DLD1 (cell line): ENCODE results near the gene IGFL1.
"Not testable (repeated sequence)": the region's sequence is repeated elsewhere in the genome, so short reads cannot be mapped to it uniquely, and the experiment has no call there.

Source experiments
- in situ Hi-C: cut with HindIII; loops from 2 replicates; pipeline ENCODE4 v1.10.0; 2017; ENCODE audit warnings: low sequenced_read_pairs

The IGFL1 gene

DNA sequence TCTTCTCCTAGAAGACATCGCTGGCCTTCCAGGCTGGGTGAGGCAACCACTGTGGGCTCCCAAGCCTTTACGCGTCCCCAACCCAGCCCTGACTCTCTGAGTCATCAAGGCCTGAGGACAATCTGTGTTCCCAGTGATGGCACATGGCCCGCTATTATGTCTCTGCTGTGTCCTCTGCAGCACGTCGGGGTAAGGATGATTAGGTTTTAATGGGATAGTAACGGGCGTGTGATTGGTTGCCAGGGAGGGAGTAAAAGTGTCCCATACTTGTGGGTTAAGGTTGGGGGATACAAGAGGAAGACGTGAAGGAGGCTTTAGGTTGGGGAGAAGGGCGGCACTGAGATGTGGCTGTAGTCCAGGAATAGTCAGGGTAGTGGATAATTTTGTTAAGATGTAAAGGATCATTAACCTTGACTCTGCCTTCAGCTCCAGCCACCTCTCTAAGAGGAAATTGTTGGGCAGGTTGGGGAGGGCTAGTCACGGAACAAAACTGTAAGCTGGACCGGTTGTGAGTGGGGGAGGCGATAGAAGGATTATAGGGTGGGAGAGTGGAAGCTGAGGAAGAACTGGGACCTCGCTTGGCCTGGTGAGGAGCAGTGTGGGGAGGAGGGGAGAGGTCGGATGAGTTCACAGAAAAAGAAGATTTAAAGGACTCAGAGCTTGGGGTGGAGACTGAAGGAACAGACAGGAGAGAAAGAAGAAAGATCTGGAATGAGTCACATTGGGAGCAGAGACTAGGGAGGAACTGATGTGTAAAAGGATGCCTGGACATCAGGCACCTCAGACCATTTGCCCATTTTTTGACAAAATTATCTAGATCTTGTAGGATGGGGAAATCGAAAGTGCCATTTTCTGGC, 27.9 kb upstream of the IGFL1 start:
- in situ Hi-C loops = no loop called here

DNA sequence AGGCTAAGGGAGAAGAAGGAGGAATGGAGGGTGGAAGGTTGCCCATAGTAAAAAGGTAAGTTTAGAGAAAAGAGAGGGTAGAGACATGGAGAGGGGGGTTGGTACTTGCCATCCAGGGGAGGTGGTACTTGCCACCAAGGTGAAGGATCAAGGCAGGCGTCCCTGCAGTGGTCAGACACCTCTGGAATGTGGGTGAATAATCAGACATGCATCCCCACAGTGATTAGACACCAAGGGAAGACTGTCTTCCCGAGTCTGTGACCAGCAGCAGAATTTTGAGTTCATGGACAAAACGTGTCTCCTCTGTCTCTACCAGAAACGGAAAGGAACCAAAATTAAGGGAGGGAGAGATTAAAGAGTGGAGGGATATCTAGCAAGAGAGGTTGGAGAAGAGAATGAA, 27.1 kb upstream of the IGFL1 start:
- in situ Hi-C loops = no loop called here

DNA sequence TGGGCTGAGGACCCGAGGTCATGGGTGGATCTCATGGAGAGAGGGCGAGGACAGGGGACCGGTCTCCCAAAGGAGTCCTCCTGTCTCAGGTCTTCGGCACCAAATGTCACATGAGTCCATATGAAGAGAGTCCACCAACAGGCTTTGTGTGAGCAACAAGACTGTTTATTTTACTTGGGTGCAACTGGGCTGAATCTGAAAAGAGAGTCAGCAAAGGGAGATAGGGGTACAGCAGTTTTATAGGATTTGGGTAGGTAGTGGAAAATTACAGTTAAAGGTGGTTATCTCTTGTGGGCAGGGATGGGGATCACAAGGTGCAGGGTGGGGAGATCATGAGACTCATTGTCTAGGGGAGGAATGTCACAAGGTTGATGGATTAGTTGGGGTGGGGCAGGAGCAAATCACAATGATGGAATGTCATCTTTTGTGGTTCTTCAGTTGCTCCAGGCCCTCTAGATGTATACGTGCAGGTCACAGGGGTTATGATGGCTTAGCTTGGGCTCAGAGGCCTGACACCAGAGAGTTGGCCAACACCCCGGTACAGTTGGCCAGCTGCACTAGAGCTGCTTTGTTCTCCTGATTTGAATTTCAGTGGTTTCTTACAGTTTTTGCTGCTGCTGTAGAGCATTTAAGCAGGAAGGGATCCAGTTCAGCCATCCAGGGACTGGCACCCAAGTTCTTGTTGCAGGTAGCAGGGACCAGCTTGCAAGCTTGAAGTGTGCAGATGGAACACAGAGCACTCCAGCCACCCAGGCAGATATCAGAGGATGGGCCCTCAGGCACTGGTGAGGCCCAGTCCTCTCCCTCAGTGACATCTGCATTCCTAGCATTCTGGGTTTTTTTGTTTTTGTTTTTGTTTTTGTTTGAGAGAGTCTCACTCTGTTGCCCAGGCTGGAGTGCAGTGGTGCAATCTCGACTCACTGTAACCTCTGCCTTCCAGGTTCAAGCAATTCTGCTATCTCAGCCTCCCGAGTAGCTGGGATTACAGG, 26.4 kb upstream of the IGFL1 start:
- in situ Hi-C loops = no loop called here

DNA sequence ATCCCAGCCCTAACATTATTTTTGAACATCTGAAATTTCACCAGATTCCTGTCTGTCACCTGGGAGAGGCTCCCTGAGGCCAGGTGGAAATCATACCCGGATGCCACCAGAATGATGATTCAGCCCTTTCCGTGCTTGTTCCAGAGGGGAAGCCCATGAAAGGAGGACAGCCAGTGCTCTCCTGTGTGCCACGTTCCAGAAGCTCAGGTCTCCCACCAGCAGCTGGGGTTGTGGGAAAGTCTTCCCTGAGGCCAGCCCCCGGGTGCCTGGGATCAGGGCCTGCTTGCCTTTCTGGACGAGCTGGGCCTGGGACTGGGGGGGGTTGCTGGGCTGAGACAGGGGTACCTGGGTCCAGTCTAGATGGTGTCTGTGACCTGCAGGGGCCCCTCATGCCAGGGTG, 25.5 kb upstream of the IGFL1 start:
- in situ Hi-C loops = no loop called here

DNA sequence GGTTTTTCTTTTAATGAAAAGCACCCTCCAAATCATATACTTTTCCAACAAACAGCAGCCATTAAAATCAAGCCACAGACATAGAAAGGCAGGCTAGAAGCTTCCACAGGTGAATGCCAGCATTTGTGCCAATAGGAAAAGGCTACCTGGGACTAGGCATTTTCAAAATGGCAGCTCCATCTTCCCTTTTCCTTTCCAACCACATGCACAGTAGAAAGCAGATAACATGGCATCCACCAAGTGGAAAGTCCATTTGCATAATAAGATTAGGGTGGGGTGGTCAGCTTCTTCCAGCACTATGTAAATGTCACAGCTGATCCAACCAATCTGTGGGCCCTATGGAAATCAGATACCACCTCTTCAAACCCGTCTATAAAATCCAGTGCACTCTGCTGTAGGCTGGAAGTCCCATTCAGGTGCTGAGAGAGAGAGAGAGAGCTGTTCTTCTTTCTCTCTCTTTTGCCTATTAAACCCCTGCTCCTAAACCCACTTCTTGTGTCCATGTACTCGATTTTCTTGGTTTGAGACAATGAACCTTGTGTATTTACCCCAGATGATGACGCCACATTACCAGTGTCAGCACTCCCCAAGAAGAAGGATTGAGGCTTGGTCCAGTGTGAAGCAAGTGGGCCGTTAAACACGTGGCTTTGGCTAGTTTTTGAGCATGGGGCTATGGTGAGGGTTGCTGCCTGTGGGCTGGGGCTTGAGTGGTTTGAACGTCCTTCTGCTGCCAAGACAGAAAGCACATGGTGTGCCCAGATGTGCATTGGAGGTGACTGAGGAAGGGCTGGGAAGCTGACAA, 24.2 kb upstream of the IGFL1 start:
- in situ Hi-C loops = no loop called here

DNA sequence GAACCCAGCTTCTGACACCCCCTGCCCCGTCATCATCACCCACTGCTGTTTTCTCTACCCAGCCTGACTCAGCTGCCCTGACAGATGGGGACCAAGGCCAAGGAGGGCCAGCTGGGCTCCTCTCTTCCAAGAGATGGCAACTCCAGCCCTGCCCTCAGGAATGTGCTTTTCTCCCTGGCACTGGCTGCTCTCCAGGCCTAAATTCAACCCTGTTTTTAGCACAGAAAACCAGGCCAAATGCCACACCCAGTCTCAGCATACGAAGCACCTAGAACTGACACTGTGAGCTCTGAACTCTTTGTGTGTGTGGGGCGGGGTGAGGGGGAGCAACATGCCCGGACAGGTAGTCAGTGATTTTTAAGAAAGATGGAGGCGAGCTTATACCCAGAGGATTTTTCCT, 23.4 kb upstream of the IGFL1 start:
- in situ Hi-C loops = no loop called here

DNA sequence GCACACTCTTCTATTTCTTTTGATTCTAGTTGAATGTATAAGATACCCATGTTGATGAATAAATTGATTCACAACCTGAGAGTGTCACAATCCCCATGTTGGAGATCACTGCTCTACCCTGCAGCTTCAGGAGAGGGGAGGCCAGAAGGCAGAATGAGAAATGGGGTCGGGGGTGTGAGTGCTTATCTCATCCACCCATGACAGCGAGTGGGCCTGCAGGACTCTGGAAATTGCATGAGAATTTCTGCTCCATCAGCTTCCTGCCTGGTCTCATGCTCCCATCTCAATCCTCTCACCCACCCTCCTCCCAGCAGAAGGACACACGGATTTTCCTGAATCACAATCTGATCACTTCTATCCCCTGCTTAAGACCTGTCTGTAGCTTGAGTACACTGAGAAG, 22.9 kb upstream of the IGFL1 start:
- in situ Hi-C loops = no loop called here

DNA sequence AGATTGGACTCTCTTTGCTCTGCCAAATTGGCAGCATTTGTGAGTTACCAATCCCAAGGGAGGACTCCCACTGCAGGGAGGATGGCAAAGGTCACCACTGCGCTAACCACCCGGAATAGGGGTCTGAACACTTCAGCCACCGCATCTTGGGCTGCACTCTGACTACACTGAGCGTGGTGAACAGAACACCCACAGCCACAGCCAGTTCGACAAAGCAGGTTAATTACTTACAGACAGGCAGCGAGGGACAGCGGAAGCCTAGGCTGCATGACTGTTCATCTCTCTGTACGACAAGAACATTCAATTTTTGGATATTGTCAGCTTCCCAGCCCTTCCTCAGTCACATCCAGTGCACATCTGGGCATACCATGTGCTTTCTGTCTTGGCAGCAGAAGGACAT, 21.7 kb upstream of the IGFL1 start:
- in situ Hi-C loops = not testable (repeated sequence)

DNA sequence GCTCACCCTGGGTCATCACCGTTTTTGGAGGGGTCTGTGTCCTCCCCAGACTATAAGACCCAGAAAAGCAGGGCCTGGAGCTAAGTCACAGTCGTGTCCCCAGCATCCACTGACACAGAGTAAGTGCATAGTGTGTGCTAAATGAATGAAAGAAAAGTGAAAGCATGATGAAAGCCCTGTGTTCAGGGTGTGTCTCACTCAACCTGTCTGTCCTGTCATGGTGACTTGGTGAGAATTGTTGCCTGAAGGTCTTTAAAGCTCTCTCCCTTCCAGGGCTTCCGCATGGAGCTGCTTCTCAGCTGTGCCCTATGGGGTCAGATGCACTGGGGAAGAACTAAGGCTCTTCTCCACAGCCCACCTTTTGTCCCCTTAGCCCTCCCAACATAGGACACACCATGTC, 20.5 kb upstream of the IGFL1 start:
- in situ Hi-C loops = no loop called here

DNA sequence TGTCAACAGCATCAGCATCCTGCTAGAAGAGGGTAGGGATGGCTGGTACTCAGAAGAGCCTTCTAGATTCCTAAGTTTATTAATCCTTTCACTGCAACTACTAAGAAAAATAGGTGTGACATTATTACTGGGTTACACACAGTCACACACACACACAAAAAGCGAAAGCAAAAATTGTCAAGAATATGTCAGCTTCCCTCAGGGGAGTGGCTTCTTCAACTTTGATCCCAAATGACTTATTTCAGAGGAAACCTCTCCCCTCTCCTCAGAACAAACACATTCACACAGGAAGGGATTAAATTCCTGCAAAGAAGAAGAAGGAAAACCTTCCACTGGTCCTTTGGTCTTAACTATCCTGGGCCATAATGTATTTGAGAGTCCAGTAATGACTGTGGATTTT, 20.1 kb upstream of the IGFL1 start:
- in situ Hi-C loops = no loop called here

DNA sequence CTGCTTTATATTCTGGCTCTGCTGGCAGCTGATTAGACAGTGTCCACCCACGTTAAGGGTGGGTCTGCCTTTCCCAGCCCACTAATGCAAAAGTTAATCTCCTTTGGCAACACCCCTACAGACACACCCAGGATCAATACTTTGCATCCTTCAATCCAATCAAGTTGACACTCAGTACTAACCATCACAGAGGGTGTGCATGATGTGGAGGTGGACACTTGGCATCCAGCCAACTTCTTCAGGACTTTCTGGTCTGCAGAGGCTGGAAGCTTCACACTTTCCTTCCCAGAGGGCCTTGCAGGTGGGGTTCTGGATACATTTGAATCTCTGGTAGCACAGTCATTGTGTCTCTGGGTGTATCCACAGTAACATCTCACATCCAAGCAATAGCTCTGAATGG, 18.9 kb upstream of the IGFL1 start:
- in situ Hi-C loops = no loop called here

DNA sequence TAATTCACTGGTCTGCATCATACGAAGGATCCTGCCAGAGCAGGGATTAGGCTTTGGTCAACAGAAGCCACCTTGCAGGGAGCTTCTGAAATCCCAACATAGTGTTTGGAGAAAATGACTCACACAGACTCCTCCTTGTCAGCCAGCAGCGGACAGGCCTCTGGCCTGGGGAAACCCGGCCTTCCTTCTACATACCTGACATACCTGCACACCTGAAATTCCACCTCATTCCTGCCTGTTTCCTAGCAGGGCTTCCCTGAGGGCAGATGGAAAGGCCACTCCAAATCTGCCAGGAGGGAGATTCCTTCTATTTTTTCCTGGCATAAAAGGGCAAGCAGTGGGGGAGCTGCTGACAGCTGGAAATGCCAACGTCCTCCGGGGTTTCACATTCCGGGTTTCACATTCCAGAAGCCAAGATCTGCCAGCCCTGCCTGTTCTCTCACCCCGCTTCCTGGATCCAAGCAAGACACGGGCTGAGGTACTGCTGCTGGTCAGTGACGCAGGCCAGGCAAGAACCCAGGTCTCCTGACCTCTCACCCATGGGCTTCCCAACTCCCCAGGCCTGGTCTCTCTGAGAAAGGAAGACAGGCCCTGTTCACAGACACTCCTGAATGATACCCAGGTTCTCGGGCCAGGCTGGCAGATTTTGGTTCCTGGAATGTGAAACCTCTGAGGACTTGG, 18.2 kb upstream of the IGFL1 start:
- in situ Hi-C loops = no loop called here

DNA sequence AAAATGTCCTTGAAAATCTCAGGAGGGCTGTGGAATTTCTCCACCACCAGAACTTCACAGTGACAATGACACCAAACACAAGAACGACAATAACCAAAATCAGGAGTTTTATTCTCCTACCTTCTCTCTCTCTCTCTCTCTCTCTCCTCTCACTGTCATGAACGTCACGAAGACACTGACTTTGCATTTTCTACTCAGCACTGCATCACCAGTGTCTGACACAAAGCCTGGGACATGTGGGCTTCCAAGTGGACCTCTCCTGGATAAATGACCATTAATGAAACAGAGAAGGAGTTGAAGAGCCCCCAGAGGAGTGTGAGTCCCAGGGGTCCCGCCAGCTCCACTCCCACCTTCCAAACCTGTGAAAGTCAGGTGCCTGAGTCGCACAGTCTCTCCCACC, 16.9 kb upstream of the IGFL1 start:
- in situ Hi-C loops = not testable (repeated sequence)

DNA sequence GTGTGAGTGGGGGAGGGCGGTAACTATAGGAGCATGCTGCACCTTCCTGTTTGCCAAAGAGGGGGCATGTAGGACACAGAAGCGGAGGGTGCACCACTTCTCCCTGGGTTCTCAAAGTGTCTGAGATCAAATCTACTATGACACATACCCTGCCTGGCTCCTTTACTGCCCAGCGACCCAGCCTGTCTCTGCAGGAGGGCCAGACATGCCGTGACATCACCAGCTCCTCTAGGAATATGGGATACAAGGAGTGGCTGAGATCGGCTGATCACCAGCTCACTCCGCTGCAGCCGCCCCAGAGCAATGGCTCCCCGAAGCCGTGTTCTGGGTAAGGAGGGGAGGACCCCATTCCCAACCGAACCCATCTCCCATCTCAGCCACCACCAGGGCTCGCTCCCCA, 16.4 kb upstream of the IGFL1 start:
- in situ Hi-C loops = no loop called here

DNA sequence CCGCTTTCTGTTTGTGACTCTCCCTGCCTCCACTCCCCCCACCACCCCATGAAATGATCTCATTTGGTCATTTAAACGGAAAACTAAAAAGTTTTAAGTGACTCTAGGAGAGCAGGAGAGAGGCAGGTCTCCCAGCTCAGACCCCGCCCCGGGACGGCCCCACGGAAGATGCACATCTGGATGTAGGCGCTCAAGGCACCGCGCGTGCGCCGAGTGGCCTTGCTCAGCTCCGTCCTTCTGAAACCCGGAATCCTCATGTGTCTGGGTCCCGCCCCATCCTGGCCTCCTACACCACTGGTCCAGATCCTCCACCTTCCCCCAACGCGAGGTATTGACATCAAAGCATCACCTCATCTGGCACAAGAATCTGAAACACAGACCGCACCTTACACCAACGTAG, 15.7 kb upstream of the IGFL1 start:
- in situ Hi-C loops = no loop called here

DNA sequence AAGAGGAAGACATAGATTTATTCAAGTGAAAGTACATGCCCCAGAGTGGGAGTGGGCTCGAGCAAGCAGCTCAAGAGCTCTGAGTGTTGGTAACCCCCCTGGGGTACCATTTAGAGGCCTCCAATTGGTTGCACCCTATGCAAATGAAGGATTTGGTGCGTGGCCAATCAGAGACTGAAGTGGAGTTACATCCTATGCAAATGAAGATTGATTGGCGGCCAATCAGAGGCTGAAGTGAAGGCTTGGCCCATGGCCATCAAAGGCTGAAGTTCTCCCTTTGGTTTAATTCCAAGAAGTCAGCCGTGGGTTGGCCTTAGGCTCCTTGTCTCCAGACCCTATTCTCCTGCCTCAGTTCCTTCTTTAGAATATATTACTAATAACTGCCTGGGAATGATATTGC, 12.9 kb upstream of the IGFL1 start:
- in situ Hi-C loops = no loop called here

DNA sequence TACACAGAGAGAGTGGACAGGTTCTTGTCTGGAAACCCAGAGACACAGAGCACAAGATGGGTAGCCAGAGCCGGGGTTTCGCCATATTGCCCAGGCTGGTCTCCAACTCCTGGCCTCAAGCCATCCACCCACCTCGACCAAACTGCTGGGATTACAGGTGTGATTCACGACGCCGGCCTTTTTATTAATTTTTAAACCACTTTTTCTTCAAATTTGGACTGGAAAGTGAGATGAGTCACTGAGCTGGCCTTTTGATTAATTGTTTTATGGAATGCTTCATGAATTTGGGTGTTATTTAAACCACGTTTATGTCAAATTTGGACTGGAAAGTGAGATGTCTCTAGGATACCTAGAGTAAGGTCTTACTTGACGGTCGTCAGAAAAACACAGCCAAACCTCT, 12.1 kb upstream of the IGFL1 start:
- in situ Hi-C loops = no loop called here

DNA sequence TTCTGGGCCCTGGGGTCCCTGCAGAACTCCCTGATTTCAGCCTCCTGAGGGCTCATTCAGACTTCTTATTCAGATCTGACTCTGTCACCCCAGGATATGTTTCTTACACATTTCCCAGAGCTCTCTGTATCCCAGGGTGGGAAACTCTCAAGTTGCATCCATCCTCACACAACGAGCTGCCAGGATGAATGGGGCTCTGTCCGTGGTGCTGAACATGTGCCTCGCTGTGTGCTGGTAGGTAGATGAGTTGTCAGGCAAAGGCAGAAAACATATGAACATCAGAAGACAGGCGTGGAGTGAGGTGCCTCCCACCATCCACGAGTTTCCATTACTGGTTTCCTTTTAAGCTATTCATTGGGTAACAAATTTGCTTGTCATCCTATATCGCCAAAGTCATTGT, 11.4 kb upstream of the IGFL1 start:
- in situ Hi-C loops = no loop called here

DNA sequence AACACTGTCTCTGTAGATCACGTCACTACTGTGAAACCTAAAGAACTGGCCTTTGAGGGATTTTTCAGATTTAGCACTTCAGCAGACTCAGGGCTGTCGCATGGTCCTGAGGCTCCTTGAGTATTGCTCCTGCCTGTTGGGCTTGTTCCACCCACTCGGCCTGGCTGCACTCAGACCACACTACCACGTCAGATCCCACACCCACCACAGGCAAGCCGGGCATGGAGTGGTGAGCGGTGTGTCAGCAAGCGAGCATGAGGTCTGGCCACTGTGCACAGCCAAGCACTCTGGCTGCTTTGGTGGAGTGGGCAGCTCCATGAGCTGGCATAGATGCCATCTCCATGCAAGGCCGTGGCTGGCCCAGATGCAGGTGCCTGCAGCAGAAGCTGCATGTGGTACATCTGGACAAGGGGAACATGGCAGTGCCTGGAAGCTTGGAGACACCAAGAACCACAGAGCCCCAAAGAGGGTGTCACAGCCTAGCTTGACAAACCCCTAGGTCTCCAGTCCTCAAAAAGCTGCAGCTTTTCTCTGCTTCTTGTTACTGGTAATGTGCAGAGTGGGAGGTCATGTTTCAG, 9.4 kb upstream of the IGFL1 start:
- in situ Hi-C loops = no loop called here

DNA sequence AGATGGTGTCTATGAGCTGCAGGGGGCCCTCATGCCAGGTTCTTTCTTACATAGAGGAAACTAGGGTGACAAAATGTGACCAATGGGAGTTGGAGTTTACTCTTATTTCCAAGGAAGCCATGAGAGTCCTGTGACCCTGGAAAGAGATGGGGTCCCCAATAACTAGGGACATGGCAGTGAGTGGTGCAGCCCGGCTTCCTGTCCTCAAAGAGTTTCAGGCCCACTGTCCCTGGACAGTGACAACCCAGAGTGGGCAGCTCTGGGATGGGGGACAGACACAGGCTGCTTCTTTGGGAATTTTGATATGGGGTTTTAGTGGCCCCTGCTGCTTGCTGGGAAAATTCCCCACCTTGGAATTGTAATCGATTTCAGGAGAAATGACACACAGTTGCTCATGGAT, 8.4 kb upstream of the IGFL1 start:
- in situ Hi-C loops = no loop called here
